Gastrocnemius medialis (tissue), 4 donors: ENCODE measurements around the gene MX1.

Experiments
- POLR2A ChIP-seq, 2 donors: fragments of 450-650 bp; IDR thresholded peaks; one replicate each; pipeline ENCODE4 v1.6.1; 2017; ENCODE audit warnings: antibody characterized with exemption in 2 of 2, mild to moderate bottlenecking in 2 of 2, moderate library complexity in 2 of 2
- TF ChIP-seq, protein P1 (sequence below), 5 experiments: fragments of 450-650 bp in 3 of 5; fragments of 200-600 bp in 2 of 5; sonication (generic) in 2 of 5; IDR thresholded peaks in 4 of 5; conservative IDR thresholded peaks in 1 of 5; 1 replicate in 4 of 5; 2 replicates in 1 of 5; pipeline ENCODE4 v1.5.1; 2016 to 2019; ENCODE audit warnings: antibody characterized with exemption in 5 of 5, mild to moderate bottlenecking in 3 of 5, moderate library complexity in 3 of 5

DNA sequence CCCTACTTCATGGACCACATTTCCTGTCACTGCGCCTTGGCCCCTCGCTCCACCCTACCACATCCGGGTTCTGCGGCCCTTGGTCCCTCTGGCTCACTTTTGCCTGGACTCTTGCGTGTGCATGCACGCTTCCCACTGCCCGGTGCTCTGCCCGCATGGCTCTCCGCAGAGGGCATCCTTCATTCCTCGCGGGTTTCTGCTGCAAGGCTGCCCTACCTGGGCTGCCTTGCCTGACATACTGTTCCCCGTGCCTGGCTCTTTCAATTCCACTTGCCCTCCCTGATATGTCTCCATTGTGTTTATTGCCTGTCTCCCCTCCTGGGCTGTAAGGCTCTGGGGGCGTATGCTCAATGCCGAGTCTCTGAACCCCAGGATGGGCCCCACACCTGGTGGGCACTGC is 37.8 kb upstream of the MX1 start:
- TF ChIP-seq POLR2A (IDR thresholded peaks at IDR 0.05): no peak
- TF ChIP-seq, protein P1, sequence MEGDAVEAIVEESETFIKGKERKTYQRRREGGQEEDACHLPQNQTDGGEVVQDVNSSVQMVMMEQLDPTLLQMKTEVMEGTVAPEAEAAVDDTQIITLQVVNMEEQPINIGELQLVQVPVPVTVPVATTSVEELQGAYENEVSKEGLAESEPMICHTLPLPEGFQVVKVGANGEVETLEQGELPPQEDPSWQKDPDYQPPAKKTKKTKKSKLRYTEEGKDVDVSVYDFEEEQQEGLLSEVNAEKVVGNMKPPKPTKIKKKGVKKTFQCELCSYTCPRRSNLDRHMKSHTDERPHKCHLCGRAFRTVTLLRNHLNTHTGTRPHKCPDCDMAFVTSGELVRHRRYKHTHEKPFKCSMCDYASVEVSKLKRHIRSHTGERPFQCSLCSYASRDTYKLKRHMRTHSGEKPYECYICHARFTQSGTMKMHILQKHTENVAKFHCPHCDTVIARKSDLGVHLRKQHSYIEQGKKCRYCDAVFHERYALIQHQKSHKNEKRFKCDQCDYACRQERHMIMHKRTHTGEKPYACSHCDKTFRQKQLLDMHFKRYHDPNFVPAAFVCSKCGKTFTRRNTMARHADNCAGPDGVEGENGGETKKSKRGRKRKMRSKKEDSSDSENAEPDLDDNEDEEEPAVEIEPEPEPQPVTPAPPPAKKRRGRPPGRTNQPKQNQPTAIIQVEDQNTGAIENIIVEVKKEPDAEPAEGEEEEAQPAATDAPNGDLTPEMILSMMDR (IDR thresholded peaks at IDR 0.05 in 4 of 5, conservative IDR thresholded peaks at IDR 0.05 in 1 of 5): no peak
